Calu3 (cell line): ENCODE results near the gene CAPN9. TPM values are rescaled to one million over a fixed set of nuclear protein-coding genes. Genes with fewer than 3 reads are reported as not detected.

Source experiments
- BruUV-seq: library from RNA; stranded (reverse); fragments of 400-500 nt; replicated peaks from 2 replicates; lab custom pipeline; 2021; lab: Mats Ljungman, UMichigan
- CTCF ChIA-PET: fragments of 300-600 bp; sonication (Branson Sonifier 250); formaldehyde crosslinking; loops from one replicate; lab custom pipeline; 2022; ENCODE audit warnings: antibody characterized with exemption; lab: Charles Lee
- DNase-seq: peaks from one replicate; pipeline ENCODE4 v3.0.0; 2022
- H3K27ac Mint-ChIP-seq: one replicate; pipeline ENCODE4 v1.8.0; 2022; ENCODE audit warnings: mixed read lengths; ENCODE audit not compliant: unreplicated experiment
- H3K27me3 Mint-ChIP-seq: one replicate; pipeline ENCODE4 v1.8.0; 2022; ENCODE audit warnings: mixed read lengths; ENCODE audit not compliant: unreplicated experiment
- H3K36me3 Mint-ChIP-seq: one replicate; pipeline ENCODE4 v1.8.0; 2022; ENCODE audit warnings: mild to moderate bottlenecking, moderate library complexity, mixed read lengths; ENCODE audit not compliant: insufficient read depth, unreplicated experiment
- H3K4me1 Mint-ChIP-seq: one replicate; pipeline ENCODE4 v1.8.0; 2022; ENCODE audit warnings: mild to moderate bottlenecking, low read depth, mixed read lengths; ENCODE audit not compliant: unreplicated experiment
- H3K4me3 Mint-ChIP-seq: one replicate; pipeline ENCODE4 v1.8.0; 2022; ENCODE audit warnings: mild to moderate bottlenecking, low read depth, moderate library complexity, mixed read lengths; ENCODE audit not compliant: unreplicated experiment
- H3K9me3 Mint-ChIP-seq: one replicate; pipeline ENCODE4 v1.8.0; 2022; ENCODE audit warnings: low read depth, mixed read lengths; ENCODE audit not compliant: unreplicated experiment
- intact Hi-C: fragments of 100-400 bp; cut with micrococcal nuclease; formaldehyde crosslinking; loops from one replicate; pipeline ENCODE4 v1.10.0; 2022; ENCODE audit not compliant: unreplicated experiment
- total RNA-seq: library from RNA; stranded (reverse); gene quantifications from 2 replicates; pipeline ENCODE4 v1.2.3, GENCODE V29; 2022
- TF ChIP-seq, protein P1 (sequence below): fragments of 200-600 bp; IDR thresholded peaks from one replicate; pipeline ENCODE4 v1.8.0; 2022; ENCODE audit warnings: antibody characterized with exemption; ENCODE audit not compliant: unreplicated experiment

The CAPN9 gene
- total RNA-seq, 1 experiment from 2014 or later, result not detected

DNA sequence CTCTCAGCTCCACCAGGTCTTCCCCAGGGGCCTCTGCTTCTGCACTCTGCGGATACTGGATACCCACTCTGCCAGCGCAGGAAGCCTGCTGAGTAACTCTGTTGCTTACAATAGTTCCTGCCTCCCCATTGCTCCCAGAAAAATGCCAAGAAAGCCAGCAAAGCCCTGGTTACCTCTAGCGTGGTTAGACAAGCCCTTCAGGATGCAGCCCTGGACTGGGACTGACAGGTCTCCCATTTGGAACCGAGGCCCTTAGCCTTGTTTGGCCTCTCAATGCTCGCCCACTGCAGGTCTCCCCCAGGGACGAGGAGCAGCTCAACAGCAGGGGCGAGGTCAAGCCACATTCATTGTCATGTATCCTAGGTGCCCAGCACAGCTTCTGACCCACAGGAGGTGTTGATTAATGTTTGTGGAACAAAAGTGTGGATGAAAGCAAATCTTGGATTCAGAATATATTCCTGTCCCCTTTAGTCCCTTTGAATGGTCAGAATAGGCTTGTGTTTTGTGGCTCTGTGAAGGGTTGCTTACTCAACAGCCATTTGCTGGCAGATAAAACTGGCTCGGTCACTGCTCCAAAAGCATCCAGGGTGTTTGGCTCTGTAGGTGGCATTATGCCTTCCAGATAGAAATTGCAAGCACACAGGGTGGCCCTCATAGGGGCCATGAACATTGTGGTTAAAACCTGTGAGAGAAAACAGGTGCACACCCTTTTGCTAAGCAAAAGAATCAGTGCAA, 62.2 kb downstream of the CAPN9 start:
- no peaks in the 10 kb centered on the region for H3K27me3 Mint-ChIP-seq
- CTCF ChIA-PET, result interaction anchor here (0.6 to 1.9 kb wide), 2 partner anchors 8 to 10 kb away, joined by 3 to 4 read pairs; no protein-coding TSS in a partner anchor
- no peaks in the 10 kb centered on the region for H3K4me1 Mint-ChIP-seq
- no peak overlapping the region for H3K4me3 Mint-ChIP-seq
- H3K36me3 Mint-ChIP-seq, result no peaks in the 10 kb centered on the region
- H3K27ac Mint-ChIP-seq, result no peak overlapping the region
- TF ChIP-seq, protein P1, sequence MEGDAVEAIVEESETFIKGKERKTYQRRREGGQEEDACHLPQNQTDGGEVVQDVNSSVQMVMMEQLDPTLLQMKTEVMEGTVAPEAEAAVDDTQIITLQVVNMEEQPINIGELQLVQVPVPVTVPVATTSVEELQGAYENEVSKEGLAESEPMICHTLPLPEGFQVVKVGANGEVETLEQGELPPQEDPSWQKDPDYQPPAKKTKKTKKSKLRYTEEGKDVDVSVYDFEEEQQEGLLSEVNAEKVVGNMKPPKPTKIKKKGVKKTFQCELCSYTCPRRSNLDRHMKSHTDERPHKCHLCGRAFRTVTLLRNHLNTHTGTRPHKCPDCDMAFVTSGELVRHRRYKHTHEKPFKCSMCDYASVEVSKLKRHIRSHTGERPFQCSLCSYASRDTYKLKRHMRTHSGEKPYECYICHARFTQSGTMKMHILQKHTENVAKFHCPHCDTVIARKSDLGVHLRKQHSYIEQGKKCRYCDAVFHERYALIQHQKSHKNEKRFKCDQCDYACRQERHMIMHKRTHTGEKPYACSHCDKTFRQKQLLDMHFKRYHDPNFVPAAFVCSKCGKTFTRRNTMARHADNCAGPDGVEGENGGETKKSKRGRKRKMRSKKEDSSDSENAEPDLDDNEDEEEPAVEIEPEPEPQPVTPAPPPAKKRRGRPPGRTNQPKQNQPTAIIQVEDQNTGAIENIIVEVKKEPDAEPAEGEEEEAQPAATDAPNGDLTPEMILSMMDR, result no peak
- intact Hi-C loops, result no loop called here
- peaks cover 11% of the 10 kb centered on the region for H3K9me3 Mint-ChIP-seq
- no peak for DNase-seq
- BruUV-seq, result no TSS peak

DNA sequence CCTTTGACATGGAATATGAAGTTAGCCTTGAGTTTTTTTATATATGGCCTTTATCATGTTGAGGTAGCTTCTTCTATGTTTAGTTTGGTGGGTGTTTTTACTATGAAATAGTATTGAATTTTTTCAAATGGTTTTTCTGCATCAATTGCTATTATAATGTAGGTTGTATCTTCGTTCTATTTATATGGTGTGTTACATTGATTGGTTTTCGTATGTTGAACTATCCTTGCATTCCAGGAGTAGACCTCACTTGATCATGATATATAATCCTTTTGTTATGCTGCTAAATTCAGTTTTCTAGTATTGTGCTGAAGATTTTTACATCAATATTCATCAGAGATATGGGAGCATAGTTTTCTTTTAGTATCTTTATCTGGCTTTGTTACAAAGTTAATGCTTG, 65.4 kb downstream of the CAPN9 start:
- no peak overlapping the region for H3K27ac Mint-ChIP-seq
- no peak overlapping the region for H3K4me3 Mint-ChIP-seq
- no peak for DNase-seq
- CTCF ChIA-PET, result no interaction called here
- no peaks in the 10 kb centered on the region for H3K4me1 Mint-ChIP-seq
- peaks cover 8% of the 10 kb centered on the region for H3K9me3 Mint-ChIP-seq
- no TSS peak for BruUV-seq
- TF ChIP-seq, protein P1, result no peak
- no peaks in the 10 kb centered on the region for H3K27me3 Mint-ChIP-seq
- intact Hi-C loops, result no loop called here
- H3K36me3 Mint-ChIP-seq, result no peaks in the 10 kb centered on the region

DNA sequence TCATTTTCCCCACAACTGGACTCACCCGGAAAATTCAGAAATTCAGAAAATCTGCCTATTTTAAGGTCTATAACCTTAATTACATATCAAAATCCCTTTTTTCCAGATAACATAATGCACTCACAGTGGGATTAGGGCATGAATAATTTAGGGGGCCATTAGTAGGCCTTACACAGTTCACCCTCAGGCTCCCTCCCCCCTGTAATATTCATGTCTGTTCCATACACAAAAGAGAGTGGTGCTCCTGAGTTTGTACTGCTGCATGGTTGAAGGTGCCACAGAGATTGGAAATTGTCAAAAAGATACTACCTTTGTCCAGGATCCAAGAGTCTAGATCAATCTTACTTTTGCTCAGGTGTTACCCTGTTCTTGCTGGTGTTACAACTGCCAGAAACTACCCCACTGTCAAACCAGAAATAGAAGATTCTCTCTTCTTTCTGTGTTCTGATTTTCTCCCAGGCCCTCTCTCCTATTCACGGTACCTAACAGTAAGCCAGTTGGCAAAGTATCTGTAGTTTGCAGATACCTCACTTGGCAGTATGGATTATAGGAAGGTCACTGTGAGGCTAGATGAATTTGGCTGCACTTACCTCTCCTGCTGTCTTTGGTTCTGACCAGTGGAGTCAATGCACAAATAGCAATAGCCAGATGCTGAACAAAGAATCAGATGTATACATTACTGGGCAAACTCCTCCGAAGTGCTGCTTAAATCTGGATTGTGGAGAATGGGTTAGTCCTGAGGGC, 67.9 kb downstream of the CAPN9 start:
- Mint-ChIP-seq H3K27ac (no peak overlapping the region), H3K4me3 (no peak overlapping the region), H3K27me3 (no peaks in the 10 kb centered on the region), H3K4me1 (no peaks in the 10 kb centered on the region), H3K9me3 (peaks cover 8% of the 10 kb centered on the region), H3K36me3 (no peaks in the 10 kb centered on the region)
- BruUV-seq, result no TSS peak
- DNase-seq, result no peak
- intact Hi-C loops, result no loop called here
- CTCF ChIA-PET, result interaction anchor here (1.2 kb wide), 1 partner anchor 10 kb away, joined by 3 read pairs; no protein-coding TSS in a partner anchor
- TF ChIP-seq, protein P1, result no peak

DNA sequence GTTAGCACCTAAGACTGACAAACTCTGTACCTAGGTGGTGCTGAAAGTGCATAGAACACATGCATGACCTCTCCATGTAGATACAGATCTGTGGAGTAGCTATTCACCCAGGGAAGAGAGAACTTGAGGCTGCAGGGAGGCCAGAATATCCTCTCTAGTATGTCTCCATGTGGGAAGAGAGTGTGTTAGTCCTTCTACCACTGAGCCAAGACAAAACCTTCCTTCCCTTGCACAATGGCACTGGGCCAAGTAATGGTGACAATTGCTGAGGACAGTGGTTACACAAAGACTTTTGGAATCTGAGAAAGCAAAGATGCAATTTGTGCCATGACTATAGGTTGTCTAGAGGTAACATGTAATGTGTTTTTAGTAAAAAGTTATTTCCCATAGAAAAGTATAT, 68.8 kb downstream of the CAPN9 start:
- Mint-ChIP-seq H3K4me3 (no peak overlapping the region), H3K4me1 (peaks cover 4% of the 10 kb centered on the region), H3K36me3 (no peaks in the 10 kb centered on the region), H3K27ac (no peak overlapping the region), H3K27me3 (no peaks in the 10 kb centered on the region), H3K9me3 (peaks cover 8% of the 10 kb centered on the region)
- no peak for DNase-seq
- intact Hi-C loops, result no loop called here
- CTCF ChIA-PET, result interaction anchor here (0.6 to 1.2 kb wide), 2 partner anchors 9 to 51 kb away, joined by 3 read pairs; no protein-coding TSS in a partner anchor
- BruUV-seq, result no TSS peak
- TF ChIP-seq, protein P1, result no peak
